ENCODE measurements around the gene SCEL.

- TF ChIP-seq POLR2AphosphoS5 (IDR thresholded peaks at IDR 0.05), result no peak
- TF ChIP-seq, protein P1, sequence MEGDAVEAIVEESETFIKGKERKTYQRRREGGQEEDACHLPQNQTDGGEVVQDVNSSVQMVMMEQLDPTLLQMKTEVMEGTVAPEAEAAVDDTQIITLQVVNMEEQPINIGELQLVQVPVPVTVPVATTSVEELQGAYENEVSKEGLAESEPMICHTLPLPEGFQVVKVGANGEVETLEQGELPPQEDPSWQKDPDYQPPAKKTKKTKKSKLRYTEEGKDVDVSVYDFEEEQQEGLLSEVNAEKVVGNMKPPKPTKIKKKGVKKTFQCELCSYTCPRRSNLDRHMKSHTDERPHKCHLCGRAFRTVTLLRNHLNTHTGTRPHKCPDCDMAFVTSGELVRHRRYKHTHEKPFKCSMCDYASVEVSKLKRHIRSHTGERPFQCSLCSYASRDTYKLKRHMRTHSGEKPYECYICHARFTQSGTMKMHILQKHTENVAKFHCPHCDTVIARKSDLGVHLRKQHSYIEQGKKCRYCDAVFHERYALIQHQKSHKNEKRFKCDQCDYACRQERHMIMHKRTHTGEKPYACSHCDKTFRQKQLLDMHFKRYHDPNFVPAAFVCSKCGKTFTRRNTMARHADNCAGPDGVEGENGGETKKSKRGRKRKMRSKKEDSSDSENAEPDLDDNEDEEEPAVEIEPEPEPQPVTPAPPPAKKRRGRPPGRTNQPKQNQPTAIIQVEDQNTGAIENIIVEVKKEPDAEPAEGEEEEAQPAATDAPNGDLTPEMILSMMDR (IDR thresholded peaks at IDR 0.05 in 8 of 11, conservative IDR thresholded peaks at IDR 0.05 in 3 of 11), result no peak
Observed at GRCh38 chr13:77535448-77535847, at the start of gene SCEL.
